Tibial nerve (tissue), 4 donors: Measurements from ENCODE around the gene TRAF3. TPM values are rescaled to one million over a fixed set of nuclear protein-coding genes. Genes with fewer than 3 reads are reported as not detected.
"Not testable (repeated sequence)": the region's sequence is repeated elsewhere in the genome, so short reads cannot be mapped to it uniquely, and the experiment has no call there.

Source experiments
- DNase-seq, 2 donors: peaks; one replicate each; pipeline ENCODE4 v3.0.0-alpha.2; 2019; ENCODE audit warnings: low spot score in 2 of 2
- H3K27ac ChIP-seq, 4 donors: fragments of 200-600 bp; sonication (generic) in 3 of 4; one replicate each; pipeline ENCODE4 v1.5.1; 2017 to 2019; ENCODE audit warnings: mild to moderate bottlenecking in 1 of 4
- H3K27me3 ChIP-seq, 2 donors: fragments of 200-600 bp; sonication (generic) in 1 of 2; one replicate each; pipeline versions ENCODE4 v1.5.1 to v1.6.0; 2017 to 2019
- H3K36me3 ChIP-seq, 3 donors: fragments of 200-600 bp; sonication (generic); one replicate each; pipeline ENCODE4 v1.5.1; 2018 to 2019
- H3K4me1 ChIP-seq, 4 donors: fragments of 200-600 bp; sonication (generic) in 3 of 4; one replicate each; pipeline ENCODE4 v1.5.1; 2017 to 2019
- H3K4me3 ChIP-seq, 4 donors: fragments of 200-600 bp; sonication (generic) in 3 of 4; one replicate each; pipeline ENCODE4 v1.5.1; 2017 to 2019; ENCODE audit warnings: mild to moderate bottlenecking in 1 of 4, moderate library complexity in 1 of 4
- H3K9me3 ChIP-seq, 4 donors: fragments of 200-600 bp; sonication (generic) in 3 of 4; one replicate each; pipeline ENCODE4 v1.5.1; 2017 to 2019
- EP300 ChIP-seq, 2 donors: sonication (generic); formaldehyde crosslinking; IDR thresholded peaks; one replicate each; pipeline ENCODE4 v1.6.1; 2017; ENCODE audit warnings: antibody characterized with exemption in 2 of 2, mild to moderate bottlenecking in 1 of 2
- POLR2A ChIP-seq, 2 donors: fragments of 450-650 bp; IDR thresholded peaks; one replicate each; pipeline ENCODE4 v1.6.1; 2017; ENCODE audit warnings: antibody characterized with exemption in 2 of 2, mild to moderate bottlenecking in 2 of 2, moderate library complexity in 2 of 2
- WGBS, 2 donors: methylation state at CpG; one replicate each; pipeline ENCODE4 v1.1.5; 2018; 5-methylcytosine and 5-hydroxymethylcytosine counted together
- total RNA-seq, 4 donors: library from RNA; depleted of rRNA; stranded (reverse); fragments of >200 nt; gene quantifications; one replicate each; pipeline ENCODE4 v1.1.0, GENCODE V29; 2016
- TF ChIP-seq, protein P1 (sequence below), 5 experiments: fragments of 200-600 bp in 3 of 5; fragments of 450-650 bp in 2 of 5; sonication (generic) in 3 of 5; IDR thresholded peaks; one replicate each; pipeline ENCODE4 v1.5.1; 2016 to 2019; ENCODE audit warnings: antibody characterized with exemption in 5 of 5, mild to moderate bottlenecking in 3 of 5, moderate library complexity in 2 of 5

TRAF3 gene
- total RNA-seq, 4 donors from 2014 or later, result 4.8 to 20.7 (median 13.4) TPM

GRCh38 chr14:102872020-102872419 lies 94.8 kb downstream of the TRAF3 start:
- Histone ChIP-seq H3K4me1 (no peaks in the 10 kb centered on the region), H3K4me3 (no peak overlapping the region), H3K27ac (no peak overlapping the region), H3K27me3 (no peaks in the 10 kb centered on the region), H3K36me3 (peaks cover 0 to 55% (median 7%) of the 10 kb centered on the region in 3 donors), H3K9me3 (no peaks in the 10 kb centered on the region)
- 94 to 97% methylated on average over 5 of the region's 5 CpGs for WGBS, 2 donors
- TF ChIP-seq EP300 (IDR thresholded peaks at IDR 0.05), result no peak
- TF ChIP-seq, protein P1, sequence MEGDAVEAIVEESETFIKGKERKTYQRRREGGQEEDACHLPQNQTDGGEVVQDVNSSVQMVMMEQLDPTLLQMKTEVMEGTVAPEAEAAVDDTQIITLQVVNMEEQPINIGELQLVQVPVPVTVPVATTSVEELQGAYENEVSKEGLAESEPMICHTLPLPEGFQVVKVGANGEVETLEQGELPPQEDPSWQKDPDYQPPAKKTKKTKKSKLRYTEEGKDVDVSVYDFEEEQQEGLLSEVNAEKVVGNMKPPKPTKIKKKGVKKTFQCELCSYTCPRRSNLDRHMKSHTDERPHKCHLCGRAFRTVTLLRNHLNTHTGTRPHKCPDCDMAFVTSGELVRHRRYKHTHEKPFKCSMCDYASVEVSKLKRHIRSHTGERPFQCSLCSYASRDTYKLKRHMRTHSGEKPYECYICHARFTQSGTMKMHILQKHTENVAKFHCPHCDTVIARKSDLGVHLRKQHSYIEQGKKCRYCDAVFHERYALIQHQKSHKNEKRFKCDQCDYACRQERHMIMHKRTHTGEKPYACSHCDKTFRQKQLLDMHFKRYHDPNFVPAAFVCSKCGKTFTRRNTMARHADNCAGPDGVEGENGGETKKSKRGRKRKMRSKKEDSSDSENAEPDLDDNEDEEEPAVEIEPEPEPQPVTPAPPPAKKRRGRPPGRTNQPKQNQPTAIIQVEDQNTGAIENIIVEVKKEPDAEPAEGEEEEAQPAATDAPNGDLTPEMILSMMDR (IDR thresholded peaks at IDR 0.05), result no peak
- no peak for TF ChIP-seq POLR2A (IDR thresholded peaks at IDR 0.05)
- DNase-seq, result no peak

DNA sequence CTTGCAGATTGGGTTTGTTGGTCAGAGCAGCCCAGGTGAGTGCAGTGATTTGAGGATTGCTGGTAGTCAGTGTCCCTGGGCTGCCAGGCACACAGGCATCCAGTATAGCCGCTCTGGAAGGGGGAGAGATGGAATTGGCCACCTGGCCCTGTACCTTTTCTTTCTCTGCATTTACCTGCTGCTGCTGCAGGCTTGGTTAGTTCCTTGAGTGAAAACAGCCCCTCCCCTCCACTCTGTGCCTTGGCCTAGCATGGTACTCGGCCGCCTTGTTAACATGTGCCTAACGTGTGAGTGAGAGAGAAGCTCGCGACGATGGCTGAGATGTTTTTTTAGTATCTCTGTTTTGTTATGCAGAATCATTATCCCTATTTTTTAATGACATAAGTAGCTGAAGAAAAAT lies 95.9 kb downstream of the TRAF3 start:
- no peaks in the 10 kb centered on the region for H3K9me3 ChIP-seq
- TF ChIP-seq POLR2A (IDR thresholded peaks at IDR 0.05) (no peak), EP300 (IDR thresholded peaks at IDR 0.05) (no peak)
- TF ChIP-seq, protein P1 (IDR thresholded peaks at IDR 0.05), result no peak
- peaks cover 0 to 66% (median 7%) of the 10 kb centered on the region in 3 donors for H3K36me3 ChIP-seq
- H3K27ac ChIP-seq, result no peak overlapping the region
- no peaks in the 10 kb centered on the region for H3K4me1 ChIP-seq
- no peaks in the 10 kb centered on the region for H3K27me3 ChIP-seq
- WGBS, 2 donors, result 91 to 97% methylated on average over 7 of the region's 7 CpGs
- DNase-seq, result no peak
- no peak overlapping the region for H3K4me3 ChIP-seq

- H3K9me3 ChIP-seq, result no peaks in the 10 kb centered on the region
- 77 to 80% methylated on average over 7 of the region's 7 CpGs for WGBS, 2 donors
- H3K36me3 ChIP-seq, result peaks cover 0 to 67% (median 7%) of the 10 kb centered on the region in 3 donors
- H3K27me3 ChIP-seq, result no peaks in the 10 kb centered on the region
- TF ChIP-seq EP300 (IDR thresholded peaks at IDR 0.05), result no peak
- no peak for TF ChIP-seq POLR2A (IDR thresholded peaks at IDR 0.05)
- TF ChIP-seq, protein P1 (IDR thresholded peaks at IDR 0.05), result no peak
- no peak overlapping the region for H3K27ac ChIP-seq
- no peaks in the 10 kb centered on the region for H3K4me1 ChIP-seq
- DNase-seq, result no peak
- H3K4me3 ChIP-seq, result no peak overlapping the region
Observed at GRCh38 chr14:102873546-102874061, 96.4 kb downstream of the TRAF3 start.

DNA sequence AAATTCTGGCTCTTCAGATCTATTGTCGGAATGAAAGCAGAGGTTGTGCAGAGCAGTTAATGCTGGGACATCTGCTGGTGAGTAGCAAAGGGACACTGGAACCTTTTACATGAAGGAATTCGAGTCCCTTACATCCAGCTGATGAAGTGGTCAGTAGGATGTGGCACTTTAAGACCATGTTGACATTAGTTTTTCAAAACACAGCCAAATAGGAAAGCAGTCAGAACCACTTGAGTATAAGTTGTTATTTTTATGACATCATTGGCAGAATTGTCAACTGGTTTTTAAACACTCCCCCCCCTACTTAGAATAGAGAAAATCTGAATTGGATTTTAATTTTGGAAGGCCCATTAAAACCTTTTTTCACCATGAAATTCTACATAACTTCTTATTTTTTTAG lies 98.4 kb downstream of the TRAF3 start:
- 72 to 84% methylated on average over 2 of the region's 2 CpGs for WGBS, 2 donors
- Histone ChIP-seq H3K27me3 (no peaks in the 10 kb centered on the region), H3K9me3 (no peaks in the 10 kb centered on the region), H3K27ac (no peak overlapping the region), H3K4me1 (no peaks in the 10 kb centered on the region), H3K4me3 (no peak overlapping the region), H3K36me3 (peaks cover 0 to 61% (median 7%) of the 10 kb centered on the region in 3 donors)
- DNase-seq, result no peak
- TF ChIP-seq EP300 (IDR thresholded peaks at IDR 0.05) (no peak), POLR2A (IDR thresholded peaks at IDR 0.05) (no peak)
- TF ChIP-seq, protein P1 (IDR thresholded peaks at IDR 0.05), result no peak

- WGBS, 2 donors, result 96 to 98% methylated on average over 10 of the region's 10 CpGs
- H3K9me3 ChIP-seq, DNase-seq, H3K4me3 ChIP-seq, H3K27ac ChIP-seq, H3K4me1 ChIP-seq, H3K27me3 ChIP-seq: not testable (repeated sequence)
- H3K36me3 ChIP-seq, result peaks cover 0 to 44% (median under 1%) of the 10 kb centered on the region in 3 donors
Observed at GRCh38 chr14:102877511-102877910, 100.3 kb downstream of the TRAF3 start.
